Lower leg skin (tissue), 3 donors: ENCODE measurements around the gene MAP6.

ENCODE experiments used
- CTCF ChIP-seq, 3 donors: fragments of 450-650 bp; IDR thresholded peaks; one replicate each; pipeline ENCODE4 v1.5.1; 2016; ENCODE audit warnings: antibody characterized with exemption in 3 of 3, mild to moderate bottlenecking in 3 of 3, moderate library complexity in 2 of 3
- POLR2A ChIP-seq, 2 donors: fragments of 450-650 bp; IDR thresholded peaks; one replicate each; pipeline ENCODE4 v1.6.1; 2016 to 2017; ENCODE audit warnings: antibody characterized with exemption in 2 of 2, mild to moderate bottlenecking in 1 of 2, moderate library complexity in 1 of 2

- TF ChIP-seq CTCF (IDR thresholded peaks at IDR 0.05) (no peak), POLR2A (IDR thresholded peaks at IDR 0.05) (no peak)
Measured at GRCh38 chr11:75568616-75569219, 100.1 kb downstream of the MAP6 start.
